ENCODE results near the gene MATN4.

GRCh38 chr20:45343532-45344167, 35.6 kb upstream of the MATN4 start:
- no peak for TF ChIP-seq REST (IDR thresholded peaks at IDR 0.05; ENCODE audit: unreplicated experiment)
- no peak for TF ChIP-seq CTCF (conservative IDR thresholded peaks at IDR 0.05; ENCODE audit: low read depth in 2 of 2)
- no peak for TF ChIP-seq CREB1 (CRISPR knock-in tag; IDR thresholded peaks at IDR 0.05; ENCODE audit: low read depth)
- no peak for TF ChIP-seq EZH2 (IDR thresholded peaks at IDR 0.05; ENCODE audit: low read depth, unreplicated experiment)
- TF ChIP-seq EZH2phosphoT487 (IDR thresholded peaks at IDR 0.05; ENCODE audit: unreplicated experiment) = no peak
- TF ChIP-seq ETS1 (IDR thresholded peaks at IDR 0.05) = no peak

All from GM23338 (cell line).